DMS 273 treated with DMSO at 0.1 percent for 48 hours (cell line): ENCODE results near the gene TEAD1.

Source experiments
- DNase-seq: peaks from one replicate; lab custom pipeline; 2025; lab: John Stamatoyannopoulos, UW

TEAD1 gene

GRCh38 chr11:12938590-12939247 lies 264.5 kb downstream of the TEAD1 start:
- no peak for DNase-seq

GRCh38 chr11:12941671-12942070 lies 267.4 kb downstream of the TEAD1 start:
- DNase-seq, result no peak

GRCh38 chr11:12942157-12942556 lies 267.9 kb downstream of the TEAD1 start:
- DNase-seq, result no peak

GRCh38 chr11:12943311-12943710 lies 269.1 kb downstream of the TEAD1 start:
- no peak for DNase-seq

GRCh38 chr11:12944889-12945288 lies 270.7 kb downstream of the TEAD1 start:
- DNase-seq, result no peak

- DNase-seq, result no peak
These were observed 275.2 kb downstream of the TEAD1 start for GRCh38 chr11:12949453-12949852.

- no peak for DNase-seq
These were observed 276.4 kb downstream of the TEAD1 start for GRCh38 chr11:12950670-12951069.

- DNase-seq, result no peak
These were observed 277.2 kb downstream of the TEAD1 start for GRCh38 chr11:12951376-12951775.

GRCh38 chr11:12952094-12952493 lies 277.9 kb downstream of the TEAD1 start:
- no peak for DNase-seq

- no peak for DNase-seq
These were observed 284.8 kb downstream of the TEAD1 start for GRCh38 chr11:12958986-12959385.

- no peak for DNase-seq
These were observed 287.4 kb downstream of the TEAD1 start for GRCh38 chr11:12961615-12962014.

GRCh38 chr11:12962306-12962705 lies 288.1 kb downstream of the TEAD1 start:
- DNase-seq, result no peak

GRCh38 chr11:12963051-12963450 lies 288.8 kb downstream of the TEAD1 start:
- no peak for DNase-seq

GRCh38 chr11:12963792-12964536 lies 289.7 kb downstream of the TEAD1 start:
- no peak for DNase-seq

- DNase-seq, result no peak
These were observed 290.4 kb downstream of the TEAD1 start for GRCh38 chr11:12964650-12965049.

GRCh38 chr11:12966002-12966401 lies 291.8 kb downstream of the TEAD1 start:
- DNase-seq, result no peak

GRCh38 chr11:12968101-12968500 lies 293.9 kb downstream of the TEAD1 start:
- no peak for DNase-seq

- DNase-seq, result no peak
These were observed 294.6 kb downstream of the TEAD1 start for GRCh38 chr11:12968826-12969225.

GRCh38 chr11:12971955-12972354 lies 297.7 kb downstream of the TEAD1 start:
- DNase-seq, result no peak

- DNase-seq, result no peak
These were observed 299.4 kb downstream of the TEAD1 start for GRCh38 chr11:12973528-12974181.

- no peak for DNase-seq
These were observed 301.0 kb downstream of the TEAD1 start for GRCh38 chr11:12975195-12975594.

- DNase-seq, result no peak
These were observed 305.9 kb downstream of the TEAD1 start for GRCh38 chr11:12979928-12980689.
